Measurements from ENCODE around the gene DGKB. TPM values are rescaled to one million over a fixed set of nuclear protein-coding genes. Genes with fewer than 3 reads are reported as not detected.

The DGKB gene
- total and polyA plus RNA-seq, 9 donors, result under 0.01 to 1.3 (median 0.28) TPM; not detected in 2

- intact Hi-C loops (cut with DNase I), result no loop called here
- WGBS, 3 donors, result 46 to 56% (median 47%) methylated on average over 2 of the region's 2 CpGs
- Histone ChIP-seq H3K4me1 (ENCODE audit: insufficient read depth) (no peaks in the 10 kb centered on the region), H3K27me3 (no peaks in the 10 kb centered on the region), H3K36me3 (no peaks in the 10 kb centered on the region), H3K9me3 (no peaks in the 10 kb centered on the region), H3K27ac (no peak overlapping the region), H3K4me3 (no peak overlapping the region)
- DNase-seq, result no peak
- no peak for TF ChIP-seq EP300 (IDR thresholded peaks at IDR 0.05)
- TF ChIP-seq CTCF (IDR thresholded peaks at IDR 0.05), result no peak
- TF ChIP-seq POLR2A (IDR thresholded peaks at IDR 0.05), result no peak
Measured at GRCh38 chr7:14147532-14147931, 755.0 kb downstream of the DGKB start.

DNA sequence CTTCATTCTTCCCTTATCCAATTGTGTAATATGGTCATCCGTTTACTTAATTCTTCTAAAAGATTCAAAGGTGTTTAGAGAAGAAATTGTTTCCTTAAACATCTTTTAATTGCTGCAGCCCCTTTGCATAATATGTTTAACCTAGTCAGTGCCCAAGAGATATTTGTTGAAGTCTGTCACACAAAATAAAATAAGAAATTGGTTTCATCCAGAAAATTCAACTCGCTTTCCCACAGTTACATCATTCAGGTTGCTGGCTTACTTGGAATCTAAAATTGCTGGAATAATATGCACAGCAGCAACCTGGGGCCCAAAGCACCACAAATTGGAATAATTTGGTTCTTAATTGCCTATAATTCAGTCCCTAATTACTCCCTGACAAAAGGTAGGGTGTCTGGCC lies 758.0 kb downstream of the DGKB start:
- H3K36me3 ChIP-seq, result no peaks in the 10 kb centered on the region
- TF ChIP-seq CTCF (IDR thresholded peaks at IDR 0.05), result no peak
- TF ChIP-seq EP300 (IDR thresholded peaks at IDR 0.05), result no peak
- TF ChIP-seq POLR2A (IDR thresholded peaks at IDR 0.05), result no peak
- no peaks in the 10 kb centered on the region for H3K4me1 ChIP-seq (ENCODE audit: insufficient read depth)
- no peak overlapping the region for H3K27ac ChIP-seq
- no peaks in the 10 kb centered on the region for H3K9me3 ChIP-seq
- H3K27me3 ChIP-seq, result no peaks in the 10 kb centered on the region
- no peak overlapping the region for H3K4me3 ChIP-seq
- 91 to 98% (median 93%) methylated on average over 2 of the region's 2 CpGs for WGBS, 3 donors
- intact Hi-C loops (cut with DNase I), result no loop called here
- no peak for DNase-seq

DNA sequence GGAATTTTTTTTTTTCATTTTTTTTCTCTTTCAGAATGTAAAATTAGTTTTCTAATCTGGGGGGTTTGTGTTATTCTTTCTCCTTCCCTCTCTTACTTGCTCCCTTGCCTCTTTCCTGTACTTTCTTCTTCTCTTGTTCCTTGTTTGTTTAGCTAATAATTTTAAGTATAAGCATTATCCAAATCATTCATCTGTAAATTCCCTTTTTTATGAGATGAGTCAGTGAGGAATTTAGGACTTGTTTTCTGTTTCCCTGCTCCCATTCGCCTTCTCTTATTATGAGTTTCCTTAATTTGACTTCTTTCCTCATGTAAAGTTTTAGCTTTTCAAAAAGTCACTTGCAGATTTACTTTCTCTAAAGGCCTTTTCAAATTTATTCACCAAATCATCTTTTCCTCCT lies 758.4 kb downstream of the DGKB start:
- TF ChIP-seq CTCF (IDR thresholded peaks at IDR 0.05), result no peak
- no peak for TF ChIP-seq POLR2A (IDR thresholded peaks at IDR 0.05)
- TF ChIP-seq EP300 (IDR thresholded peaks at IDR 0.05), result no peak
- Histone ChIP-seq H3K27ac (no peak overlapping the region), H3K27me3 (no peaks in the 10 kb centered on the region), H3K9me3 (no peaks in the 10 kb centered on the region), H3K4me1 (ENCODE audit: insufficient read depth) (no peaks in the 10 kb centered on the region), H3K4me3 (no peak overlapping the region), H3K36me3 (no peaks in the 10 kb centered on the region)
- DNase-seq, result no peak
- WGBS, 3 donors, result 83 to 93% (median 86%) methylated on average over 1 of the region's 1 CpG
- intact Hi-C loops (cut with DNase I), result no loop called here

DNA sequence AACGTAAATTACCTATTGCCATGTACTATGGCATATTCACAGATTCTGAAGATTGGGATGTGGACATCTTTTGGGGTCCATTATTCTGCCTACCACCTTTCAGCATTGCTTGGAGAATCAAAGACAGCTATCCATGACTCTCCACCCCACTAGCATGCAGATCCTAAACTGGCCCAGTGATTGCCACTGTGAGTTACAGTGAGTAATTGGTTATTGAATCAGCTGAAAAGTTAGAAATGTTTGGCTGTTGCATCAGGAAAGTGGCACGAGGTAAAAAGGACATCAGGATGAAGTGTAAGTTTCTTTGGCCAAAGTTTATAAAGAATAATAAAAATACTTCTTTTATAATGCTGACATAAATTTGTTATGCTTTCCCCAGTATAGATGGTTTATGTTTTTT lies 764.9 kb downstream of the DGKB start:
- no peaks in the 10 kb centered on the region for H3K9me3 ChIP-seq
- 70 to 76% (median 71%) methylated on average over 2 of the region's 2 CpGs for WGBS, 3 donors
- no peak for DNase-seq
- H3K4me3 ChIP-seq, result no peak overlapping the region
- no peaks in the 10 kb centered on the region for H3K4me1 ChIP-seq (ENCODE audit: insufficient read depth)
- intact Hi-C loops (cut with DNase I), result no loop called here
- no peak for TF ChIP-seq EP300 (IDR thresholded peaks at IDR 0.05)
- TF ChIP-seq CTCF (IDR thresholded peaks at IDR 0.05), result no peak
- no peak for TF ChIP-seq POLR2A (IDR thresholded peaks at IDR 0.05)
- no peaks in the 10 kb centered on the region for H3K36me3 ChIP-seq
- no peak overlapping the region for H3K27ac ChIP-seq
- H3K27me3 ChIP-seq, result no peaks in the 10 kb centered on the region

- no peak overlapping the region for H3K4me3 ChIP-seq
- H3K27me3 ChIP-seq, result no peaks in the 10 kb centered on the region
- H3K9me3 ChIP-seq, result no peaks in the 10 kb centered on the region
- no peak overlapping the region for H3K27ac ChIP-seq
- intact Hi-C loops (cut with DNase I), result no loop called here
- no peak for TF ChIP-seq EP300 (IDR thresholded peaks at IDR 0.05)
- no peak for TF ChIP-seq CTCF (IDR thresholded peaks at IDR 0.05)
- no peak for TF ChIP-seq POLR2A (IDR thresholded peaks at IDR 0.05)
- no peaks in the 10 kb centered on the region for H3K4me1 ChIP-seq (ENCODE audit: insufficient read depth)
- 86 to 89% (median 89%) methylated on average over 1 of the region's 1 CpG for WGBS, 3 donors
- DNase-seq, result no peak
- no peaks in the 10 kb centered on the region for H3K36me3 ChIP-seq
Measured at GRCh38 chr7:14133752-14134151, 768.8 kb downstream of the DGKB start.

All from ovary (tissue), 9 donors.